GM23338 (cell line): ENCODE results near the gene OSCAR.

Experiments
- CREB1 ChIP-seq: fragments of 250-450 bp; sonication (Bioruptor Pico); IDR thresholded peaks from 2 replicates; pipeline ENCODE4 v1.5.0; 2020; ENCODE audit warnings: low read depth, mild to moderate bottlenecking, moderate library complexity
- EZH2 ChIP-seq: fragments of 200-600 bp; sonication (generic); IDR thresholded peaks from one replicate; pipeline ENCODE4 v1.8.0; 2017; ENCODE audit warnings: antibody characterized with exemption, mild to moderate bottlenecking, low read depth; ENCODE audit not compliant: unreplicated experiment
- EZH2phosphoT487 ChIP-seq: fragments of 200-600 bp; sonication (generic); IDR thresholded peaks from one replicate; pipeline ENCODE4 v1.8.1; 2018; ENCODE audit warnings: antibody characterized with exemption; ENCODE audit not compliant: unreplicated experiment
- POLR2AphosphoS5 ChIP-seq: IDR thresholded peaks from 2 replicates; pipeline ENCODE4 v1.6.1; 2016; ENCODE audit warnings: antibody characterized with exemption, low read depth
- STAT1 ChIP-seq: IDR thresholded peaks from one replicate; pipeline ENCODE4 v1.6.1; 2016; ENCODE audit warnings: antibody characterized with exemption; ENCODE audit not compliant: unreplicated experiment
- ZNF114 ChIP-seq: fragments of 250-450 bp; sonication (Bioruptor Pico); IDR thresholded peaks from 2 replicates; pipeline ENCODE4 v1.5.0; 2020; ENCODE audit warnings: mild to moderate bottlenecking, moderate library complexity
- TF ChIP-seq, protein P1 (sequence below), 2 experiments: fragments of 200-600 bp in 1 of 2; sonication (generic) in 1 of 2; conservative IDR thresholded peaks; 2 replicates each; pipeline versions ENCODE4 v1.5.1 to v1.6.1; 2016 to 2017; ENCODE audit warnings: antibody characterized with exemption in 2 of 2, low read depth in 2 of 2, mild to moderate bottlenecking in 2 of 2, moderate library complexity in 1 of 2
- TF ChIP-seq, protein P2 (sequence below): IDR thresholded peaks from one replicate; pipeline ENCODE4 v1.6.1; 2018; ENCODE audit warnings: antibody characterized with exemption; ENCODE audit not compliant: unreplicated experiment
- TF ChIP-seq, protein P3 (sequence below): IDR thresholded peaks from 2 replicates; pipeline ENCODE4 v1.6.1; 2016; ENCODE audit warnings: antibody characterized with exemption

DNA sequence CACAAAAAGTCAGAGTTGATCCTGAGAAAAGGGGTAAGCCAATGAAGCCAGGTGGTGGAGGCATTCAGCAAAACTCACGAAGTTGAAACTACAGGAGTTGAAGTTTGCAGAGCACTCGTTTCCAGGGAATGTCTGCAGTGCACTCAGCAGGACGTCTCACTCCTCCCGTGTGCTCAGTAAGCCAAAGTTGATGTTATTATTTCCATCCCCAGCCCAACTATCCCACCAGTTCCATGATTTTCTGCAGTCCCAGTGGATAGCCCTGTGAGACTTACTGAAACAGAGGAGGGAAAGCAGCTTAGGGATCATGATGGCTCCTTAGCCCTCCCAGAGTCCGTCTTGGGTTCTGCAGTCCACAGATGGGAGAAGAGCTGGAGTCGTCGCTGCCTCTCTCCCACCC, 19.6 kb downstream of the OSCAR start, which contains the start of gene TARM1:
- TF ChIP-seq CREB1 (CRISPR knock-in tag) (no peak), EZH2phosphoT487 (no peak), EZH2 (no peak), POLR2AphosphoS5 (no peak), ZNF114 (CRISPR knock-in tag) (no peak), STAT1 (no peak)
- TF ChIP-seq, protein P1, sequence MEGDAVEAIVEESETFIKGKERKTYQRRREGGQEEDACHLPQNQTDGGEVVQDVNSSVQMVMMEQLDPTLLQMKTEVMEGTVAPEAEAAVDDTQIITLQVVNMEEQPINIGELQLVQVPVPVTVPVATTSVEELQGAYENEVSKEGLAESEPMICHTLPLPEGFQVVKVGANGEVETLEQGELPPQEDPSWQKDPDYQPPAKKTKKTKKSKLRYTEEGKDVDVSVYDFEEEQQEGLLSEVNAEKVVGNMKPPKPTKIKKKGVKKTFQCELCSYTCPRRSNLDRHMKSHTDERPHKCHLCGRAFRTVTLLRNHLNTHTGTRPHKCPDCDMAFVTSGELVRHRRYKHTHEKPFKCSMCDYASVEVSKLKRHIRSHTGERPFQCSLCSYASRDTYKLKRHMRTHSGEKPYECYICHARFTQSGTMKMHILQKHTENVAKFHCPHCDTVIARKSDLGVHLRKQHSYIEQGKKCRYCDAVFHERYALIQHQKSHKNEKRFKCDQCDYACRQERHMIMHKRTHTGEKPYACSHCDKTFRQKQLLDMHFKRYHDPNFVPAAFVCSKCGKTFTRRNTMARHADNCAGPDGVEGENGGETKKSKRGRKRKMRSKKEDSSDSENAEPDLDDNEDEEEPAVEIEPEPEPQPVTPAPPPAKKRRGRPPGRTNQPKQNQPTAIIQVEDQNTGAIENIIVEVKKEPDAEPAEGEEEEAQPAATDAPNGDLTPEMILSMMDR (conservative IDR thresholded peaks at IDR 0.05; ENCODE audit: low read depth in 2 of 2), result no peak
- TF ChIP-seq, protein P2, sequence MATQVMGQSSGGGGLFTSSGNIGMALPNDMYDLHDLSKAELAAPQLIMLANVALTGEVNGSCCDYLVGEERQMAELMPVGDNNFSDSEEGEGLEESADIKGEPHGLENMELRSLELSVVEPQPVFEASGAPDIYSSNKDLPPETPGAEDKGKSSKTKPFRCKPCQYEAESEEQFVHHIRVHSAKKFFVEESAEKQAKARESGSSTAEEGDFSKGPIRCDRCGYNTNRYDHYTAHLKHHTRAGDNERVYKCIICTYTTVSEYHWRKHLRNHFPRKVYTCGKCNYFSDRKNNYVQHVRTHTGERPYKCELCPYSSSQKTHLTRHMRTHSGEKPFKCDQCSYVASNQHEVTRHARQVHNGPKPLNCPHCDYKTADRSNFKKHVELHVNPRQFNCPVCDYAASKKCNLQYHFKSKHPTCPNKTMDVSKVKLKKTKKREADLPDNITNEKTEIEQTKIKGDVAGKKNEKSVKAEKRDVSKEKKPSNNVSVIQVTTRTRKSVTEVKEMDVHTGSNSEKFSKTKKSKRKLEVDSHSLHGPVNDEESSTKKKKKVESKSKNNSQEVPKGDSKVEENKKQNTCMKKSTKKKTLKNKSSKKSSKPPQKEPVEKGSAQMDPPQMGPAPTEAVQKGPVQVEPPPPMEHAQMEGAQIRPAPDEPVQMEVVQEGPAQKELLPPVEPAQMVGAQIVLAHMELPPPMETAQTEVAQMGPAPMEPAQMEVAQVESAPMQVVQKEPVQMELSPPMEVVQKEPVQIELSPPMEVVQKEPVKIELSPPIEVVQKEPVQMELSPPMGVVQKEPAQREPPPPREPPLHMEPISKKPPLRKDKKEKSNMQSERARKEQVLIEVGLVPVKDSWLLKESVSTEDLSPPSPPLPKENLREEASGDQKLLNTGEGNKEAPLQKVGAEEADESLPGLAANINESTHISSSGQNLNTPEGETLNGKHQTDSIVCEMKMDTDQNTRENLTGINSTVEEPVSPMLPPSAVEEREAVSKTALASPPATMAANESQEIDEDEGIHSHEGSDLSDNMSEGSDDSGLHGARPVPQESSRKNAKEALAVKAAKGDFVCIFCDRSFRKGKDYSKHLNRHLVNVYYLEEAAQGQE, result no peak
- TF ChIP-seq, protein P3, sequence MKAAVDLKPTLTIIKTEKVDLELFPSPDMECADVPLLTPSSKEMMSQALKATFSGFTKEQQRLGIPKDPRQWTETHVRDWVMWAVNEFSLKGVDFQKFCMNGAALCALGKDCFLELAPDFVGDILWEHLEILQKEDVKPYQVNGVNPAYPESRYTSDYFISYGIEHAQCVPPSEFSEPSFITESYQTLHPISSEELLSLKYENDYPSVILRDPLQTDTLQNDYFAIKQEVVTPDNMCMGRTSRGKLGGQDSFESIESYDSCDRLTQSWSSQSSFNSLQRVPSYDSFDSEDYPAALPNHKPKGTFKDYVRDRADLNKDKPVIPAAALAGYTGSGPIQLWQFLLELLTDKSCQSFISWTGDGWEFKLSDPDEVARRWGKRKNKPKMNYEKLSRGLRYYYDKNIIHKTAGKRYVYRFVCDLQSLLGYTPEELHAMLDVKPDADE, result no peak
